ENCODE measurements around the gene TRAM2. TPM values are rescaled to one million over a fixed set of nuclear protein-coding genes. Genes with fewer than 3 reads are reported as not detected.

TRAM2 gene
- total and polyA plus RNA-seq, 2 of the 13 experiments (the other 11 are each of a cell fraction or from before 2014, with no cell fraction given) = 49.1 to 72.5 TPM

DNA sequence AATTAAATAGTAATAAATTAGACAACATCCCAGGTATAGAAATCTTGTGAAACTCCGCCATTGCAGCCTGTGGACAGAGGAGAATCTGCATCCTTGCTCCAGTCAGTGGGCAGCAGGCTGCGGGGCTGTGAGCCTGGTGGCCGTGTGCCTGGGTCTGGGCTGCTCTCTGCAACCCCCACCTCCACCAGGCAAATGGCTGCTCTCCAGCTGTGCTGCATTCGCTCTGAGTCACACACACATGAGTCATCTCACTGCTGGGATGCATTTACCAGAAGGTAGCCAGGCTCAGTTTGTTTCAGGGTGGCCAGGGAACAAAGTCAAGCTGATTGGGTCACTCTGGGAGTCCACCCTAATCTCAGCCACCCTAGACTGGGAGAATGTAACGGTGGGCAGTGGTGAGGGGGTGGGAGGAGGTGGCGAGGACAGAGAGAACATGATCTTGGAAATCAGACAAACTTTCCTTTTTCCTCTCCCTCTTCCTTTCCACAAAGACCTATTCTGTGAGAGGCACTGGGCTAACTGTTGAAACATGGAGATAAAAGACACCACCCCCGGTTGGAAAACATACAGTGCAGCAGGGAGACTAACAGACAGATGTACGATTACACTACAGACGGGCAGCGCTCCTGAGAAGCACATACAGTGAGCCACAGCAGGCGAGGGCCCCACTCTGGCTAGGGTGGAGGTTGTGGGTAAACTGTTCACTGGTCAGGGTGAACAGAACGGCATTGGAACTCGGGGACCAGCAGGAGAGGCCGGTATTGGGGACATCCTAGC, 59.2 kb downstream of the TRAM2 start (continued):
- TF ChIP-seq ZNF781 (CRISPR knock-in tag; IDR thresholded peaks at IDR 0.05; ENCODE audit: borderline replicate concordance, not compliant biosample characterization) (no peak), ZFP36L2 (CRISPR knock-in tag; IDR thresholded peaks at IDR 0.05) (no peak), SNAPC2 (CRISPR knock-in tag; IDR thresholded peaks at IDR 0.05) (no peak), PAWR (CRISPR knock-in tag; IDR thresholded peaks at IDR 0.05; ENCODE audit: borderline replicate concordance) (no peak), ZNF614 (CRISPR knock-in tag; IDR thresholded peaks at IDR 0.05; ENCODE audit: borderline replicate concordance) (peak; percentile 79; the same call in 1 of the 2 replicates), ZNF737 (CRISPR knock-in tag; IDR thresholded peaks at IDR 0.05; ENCODE audit: borderline replicate concordance) (no peak), ZFP62 (CRISPR knock-in tag; IDR thresholded peaks at IDR 0.05) (0 out of 2 replicates have a peak, but pooled peaks have one; percentile 21), SAFB2 (CRISPR knock-in tag; IDR thresholded peaks at IDR 0.05; ENCODE audit: borderline replicate concordance, low read depth) (peak; percentile 32; the same call in 1 of the 2 replicates), GATAD2A (CRISPR knock-in tag; IDR thresholded peaks at IDR 0.05) (peak; percentile 87), SKI (IDR thresholded peaks at IDR 0.05; ENCODE audit: partially characterized antibody) (no peak), KLF13 (CRISPR knock-in tag; IDR thresholded peaks at IDR 0.05) (no peak), ELF4 (CRISPR knock-in tag; IDR thresholded peaks at IDR 0.05; ENCODE audit: borderline replicate concordance) (no peak), THAP11 (CRISPR knock-in tag; IDR thresholded peaks at IDR 0.05) (peak; percentile 58; the same call in 1 of the 2 replicates), TEAD3 (CRISPR knock-in tag; optimal IDR thresholded peaks at IDR 0.05; ENCODE audit: borderline replicate concordance) (peak; percentile 84), RFXAP (CRISPR knock-in tag; IDR thresholded peaks at IDR 0.05; ENCODE audit: borderline replicate concordance) (no peak), ZNF605 (CRISPR knock-in tag; IDR thresholded peaks at IDR 0.05) (peak; percentile 63; the same call in 1 of the 2 replicates), ZNF652 (CRISPR knock-in tag; IDR thresholded peaks at IDR 0.05; ENCODE audit: borderline replicate concordance, low read depth) (no peak), XRCC5 (optimal IDR thresholded peaks at IDR 0.05; ENCODE audit: low read length) (peak; percentile 66)
- TF ChIP-seq, protein P1, sequence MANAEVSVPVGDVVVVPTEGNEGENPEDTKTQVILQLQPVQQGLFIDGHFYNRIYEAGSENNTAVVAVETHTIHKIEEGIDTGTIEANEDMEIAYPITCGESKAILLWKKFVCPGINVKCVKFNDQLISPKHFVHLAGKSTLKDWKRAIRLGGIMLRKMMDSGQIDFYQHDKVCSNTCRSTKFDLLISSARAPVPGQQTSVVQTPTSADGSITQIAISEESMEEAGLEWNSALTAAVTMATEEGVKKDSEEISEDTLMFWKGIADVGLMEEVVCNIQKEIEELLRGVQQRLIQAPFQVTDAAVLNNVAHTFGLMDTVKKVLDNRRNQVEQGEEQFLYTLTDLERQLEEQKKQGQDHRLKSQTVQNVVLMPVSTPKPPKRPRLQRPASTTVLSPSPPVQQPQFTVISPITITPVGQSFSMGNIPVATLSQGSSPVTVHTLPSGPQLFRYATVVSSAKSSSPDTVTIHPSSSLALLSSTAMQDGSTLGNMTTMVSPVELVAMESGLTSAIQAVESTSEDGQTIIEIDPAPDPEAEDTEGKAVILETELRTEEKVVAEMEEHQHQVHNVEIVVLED (CRISPR knock-in tag; IDR thresholded peaks at IDR 0.05; ENCODE audit: borderline replicate concordance) = no peak
- TF ChIP-seq, protein P2, sequence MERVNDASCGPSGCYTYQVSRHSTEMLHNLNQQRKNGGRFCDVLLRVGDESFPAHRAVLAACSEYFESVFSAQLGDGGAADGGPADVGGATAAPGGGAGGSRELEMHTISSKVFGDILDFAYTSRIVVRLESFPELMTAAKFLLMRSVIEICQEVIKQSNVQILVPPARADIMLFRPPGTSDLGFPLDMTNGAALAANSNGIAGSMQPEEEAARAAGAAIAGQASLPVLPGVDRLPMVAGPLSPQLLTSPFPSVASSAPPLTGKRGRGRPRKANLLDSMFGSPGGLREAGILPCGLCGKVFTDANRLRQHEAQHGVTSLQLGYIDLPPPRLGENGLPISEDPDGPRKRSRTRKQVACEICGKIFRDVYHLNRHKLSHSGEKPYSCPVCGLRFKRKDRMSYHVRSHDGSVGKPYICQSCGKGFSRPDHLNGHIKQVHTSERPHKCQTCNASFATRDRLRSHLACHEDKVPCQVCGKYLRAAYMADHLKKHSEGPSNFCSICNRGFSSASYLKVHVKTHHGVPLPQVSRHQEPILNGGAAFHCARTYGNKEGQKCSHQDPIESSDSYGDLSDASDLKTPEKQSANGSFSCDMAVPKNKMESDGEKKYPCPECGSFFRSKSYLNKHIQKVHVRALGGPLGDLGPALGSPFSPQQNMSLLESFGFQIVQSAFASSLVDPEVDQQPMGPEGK (CRISPR knock-in tag; IDR thresholded peaks at IDR 0.05) = peak; percentile 74
- TF ChIP-seq, protein P3, sequence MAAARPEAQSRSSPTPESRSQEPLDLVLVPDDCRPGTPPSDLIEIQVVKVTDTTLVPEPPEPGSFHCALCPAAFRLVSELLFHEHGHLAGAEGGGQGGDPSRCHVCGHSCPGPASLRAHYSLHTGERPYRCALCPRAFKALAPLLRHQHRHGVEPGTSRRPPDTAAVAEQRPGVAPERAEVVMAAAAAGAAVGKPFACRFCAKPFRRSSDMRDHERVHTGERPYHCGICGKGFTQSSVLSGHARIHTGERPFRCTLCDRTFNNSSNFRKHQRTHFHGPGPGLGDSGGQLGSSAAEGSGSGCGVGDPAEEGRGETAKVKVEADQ (CRISPR knock-in tag; IDR thresholded peaks at IDR 0.05; ENCODE audit: borderline replicate concordance) = no peak
- TF ChIP-seq, protein P4, sequence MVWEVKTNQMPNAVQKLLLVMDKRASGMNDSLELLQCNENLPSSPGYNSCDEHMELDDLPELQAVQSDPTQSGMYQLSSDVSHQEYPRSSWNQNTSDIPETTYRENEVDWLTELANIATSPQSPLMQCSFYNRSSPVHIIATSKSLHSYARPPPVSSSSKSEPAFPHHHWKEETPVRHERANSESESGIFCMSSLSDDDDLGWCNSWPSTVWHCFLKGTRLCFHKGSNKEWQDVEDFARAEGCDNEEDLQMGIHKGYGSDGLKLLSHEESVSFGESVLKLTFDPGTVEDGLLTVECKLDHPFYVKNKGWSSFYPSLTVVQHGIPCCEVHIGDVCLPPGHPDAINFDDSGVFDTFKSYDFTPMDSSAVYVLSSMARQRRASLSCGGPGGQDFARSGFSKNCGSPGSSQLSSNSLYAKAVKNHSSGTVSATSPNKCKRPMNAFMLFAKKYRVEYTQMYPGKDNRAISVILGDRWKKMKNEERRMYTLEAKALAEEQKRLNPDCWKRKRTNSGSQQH (CRISPR knock-in tag; IDR thresholded peaks at IDR 0.05; ENCODE audit: low read depth) = peak; percentile 53
- TF ChIP-seq, protein P5, sequence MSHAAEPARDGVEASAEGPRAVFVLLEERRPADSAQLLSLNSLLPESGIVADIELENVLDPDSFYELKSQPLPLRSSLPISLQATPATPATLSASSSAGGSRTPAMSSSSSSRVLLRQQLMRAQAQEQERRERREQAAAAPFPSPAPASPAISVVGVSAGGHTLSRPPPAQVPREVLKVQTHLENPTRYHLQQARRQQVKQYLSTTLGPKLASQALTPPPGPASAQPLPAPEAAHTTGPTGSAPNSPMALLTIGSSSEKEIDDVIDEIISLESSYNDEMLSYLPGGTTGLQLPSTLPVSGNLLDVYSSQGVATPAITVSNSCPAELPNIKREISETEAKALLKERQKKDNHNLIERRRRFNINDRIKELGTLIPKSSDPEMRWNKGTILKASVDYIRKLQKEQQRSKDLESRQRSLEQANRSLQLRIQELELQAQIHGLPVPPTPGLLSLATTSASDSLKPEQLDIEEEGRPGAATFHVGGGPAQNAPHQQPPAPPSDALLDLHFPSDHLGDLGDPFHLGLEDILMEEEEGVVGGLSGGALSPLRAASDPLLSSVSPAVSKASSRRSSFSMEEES (CRISPR knock-in tag; IDR thresholded peaks at IDR 0.05) = peak; percentile 60

Data from HepG2 (cell line).